GM12864 (cell line): ENCODE results near the gene FCN3.

Experiments used
- DNase-seq: peaks from one replicate; pipeline ENCODE4 v3.0.0-alpha.2; 2011; ENCODE audit warnings: low read depth
- H3K4me3 ChIP-seq: 2 replicates; pipeline ENCODE4 v1.5.1; 2011; ENCODE audit warnings: mild to moderate bottlenecking, low read depth, low read length, control low read depth
- CTCF ChIP-seq: IDR thresholded peaks from 2 replicates; pipeline ENCODE4 v1.5.1; 2011; ENCODE audit warnings: low read depth, mild to moderate bottlenecking, moderate library complexity, low read length, control low read depth, inconsistent platforms; ENCODE audit errors: missing control alignments

Gene FCN3

DNA sequence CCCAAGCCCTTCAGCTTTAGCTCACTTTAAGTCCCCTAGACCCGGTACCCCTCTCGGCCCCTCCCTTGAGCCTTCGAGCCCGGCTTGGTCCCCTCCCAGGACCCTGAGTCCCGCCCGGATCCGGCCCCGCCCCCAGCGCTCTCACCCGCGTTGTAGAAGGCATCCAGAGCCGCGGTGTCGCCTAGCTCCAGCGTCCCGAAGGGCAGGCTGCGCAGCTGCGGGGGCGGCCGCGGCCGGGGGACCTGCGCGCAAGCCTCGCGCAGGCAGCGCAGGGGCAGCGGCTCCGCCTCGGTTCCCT is 8.6 kb downstream of the FCN3 start:
- no peak for TF ChIP-seq CTCF
- H3K4me3 ChIP-seq, result peak overlapping the region; percentile 63
- DNase-seq, result no peak

- no peak for DNase-seq
- H3K4me3 ChIP-seq, result peak overlapping the region; percentile 63
- no peak for TF ChIP-seq CTCF
Measured at GRCh38 chr1:27365372-27366112, 9.1 kb downstream of the FCN3 start.

- no peak overlapping the region for H3K4me3 ChIP-seq
- TF ChIP-seq CTCF, result no peak
- DNase-seq, result no peak
Measured at GRCh38 chr1:27364696-27365371, 9.8 kb downstream of the FCN3 start.

- DNase-seq, result no peak
- no peak for TF ChIP-seq CTCF
- H3K4me3 ChIP-seq, result no peak overlapping the region
Measured at GRCh38 chr1:27363766-27364695, 10.6 kb downstream of the FCN3 start.

DNA sequence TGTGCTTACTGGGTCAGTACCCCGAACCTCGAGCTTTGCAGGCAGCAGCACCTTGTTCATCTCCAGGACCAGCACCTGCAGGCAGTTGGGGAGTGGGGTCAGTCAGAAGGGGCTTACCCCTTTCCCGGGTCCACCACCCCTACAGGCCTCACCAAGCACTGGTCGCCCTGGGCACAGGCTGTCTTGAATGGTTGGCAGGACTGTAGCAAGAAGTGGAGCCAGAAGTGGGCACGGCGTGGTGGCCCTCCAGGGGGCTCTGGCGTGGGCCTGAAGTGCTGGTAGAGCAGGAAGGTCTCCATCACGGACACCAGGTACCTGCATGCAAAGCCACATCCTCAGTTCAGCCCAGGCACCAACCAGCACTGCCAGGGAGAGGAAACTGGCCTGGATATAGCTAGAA is 13.1 kb downstream of the FCN3 start:
- TF ChIP-seq CTCF, result no peak
- no peak for DNase-seq
- H3K4me3 ChIP-seq, result no peak overlapping the region

DNA sequence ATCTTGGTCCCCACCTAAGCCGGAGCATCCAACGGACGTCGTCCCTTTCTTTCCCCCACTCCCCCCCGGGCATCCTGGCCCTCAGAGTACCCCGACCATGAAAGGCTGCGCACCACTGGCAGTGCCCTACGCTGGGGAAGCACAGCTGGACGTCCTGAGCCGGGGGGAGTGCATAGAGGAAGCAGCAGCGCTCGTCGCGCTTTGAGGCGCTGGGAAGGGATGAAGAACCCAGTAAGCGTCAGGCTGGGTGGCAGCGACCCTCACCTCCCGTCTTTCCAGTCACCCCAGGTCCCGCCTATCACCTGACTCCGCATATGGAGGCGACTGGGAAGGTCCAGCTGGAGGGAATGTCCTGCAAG is 13.6 kb downstream of the FCN3 start:
- TF ChIP-seq CTCF, result no peak
- no peak for DNase-seq
- H3K4me3 ChIP-seq, result no peak overlapping the region
